ENCODE data around the gene NUDT8. TPM values are rescaled to one million over a fixed set of nuclear protein-coding genes. Genes with fewer than 3 reads are reported as not detected.

NUDT8 gene
- total and polyA plus RNA-seq, 9 of the 15 experiments (the other 6 are each of a cell fraction or from before 2014, with no cell fraction given): 0.23 to 27.8 (median 5.0) TPM

- Histone ChIP-seq H2AFZ (ENCODE audit: low read depth, low read length) (no peak overlapping the region), H3K9me3 (replicated peaks; ENCODE audit: control insufficient read depth, insufficient read depth, low read depth, low read length) (no peaks in the 10 kb centered on the region; the same call in none of the 2 replicates), H3K79me2 (ENCODE audit: control insufficient read depth, insufficient read depth, low read length) (no peaks in the 10 kb centered on the region), H3K36me3 (ENCODE audit: control insufficient read depth, insufficient read depth, low read length) (no peaks in the 10 kb centered on the region), H3K4me1 (replicated peaks in 1 of 2; ENCODE audit: control insufficient read depth in 2 of 2, insufficient read depth in 2 of 2, low read length in 2 of 2) (peaks cover 0 to 20% of the 10 kb centered on the region in 2 experiments; a peak in 2 of 5 replicates), H3K4me2 (ENCODE audit: insufficient read depth, low read length) (no peak overlapping the region), H3K27me3 (ENCODE audit: control insufficient read depth in 2 of 2, insufficient read depth in 2 of 2, low read length in 2 of 2) (peaks cover 2 to 23% of the 10 kb centered on the region in 2 experiments; a peak in 3 of 5 replicates), H3K4me3 (no peak overlapping the region), H3K9me1 (ENCODE audit: control insufficient read depth, insufficient read depth, low read length) (no peaks in the 10 kb centered on the region), H3K27ac (ENCODE audit: extremely low read depth, low read depth, low read length) (no peak overlapping the region), H3K9ac (ENCODE audit: insufficient read depth in 1 of 2, low read depth in 2 of 2, low read length in 2 of 2) (no peak overlapping the region), H4K20me1 (replicated peaks; ENCODE audit: control insufficient read depth, insufficient read depth, low read length) (peaks cover 3% of the 10 kb centered on the region; the same call in 1 of the 2 replicates)
- FAIRE-seq: peak; percentile 37
- CTCF ChIA-PET (ENCODE audit: low intra/inter-chr PET ratio): no interaction called here
- WGBS (ENCODE audit: insufficient coverage, low coverage, missing lambda C conversion rate): 2% methylated on average over 11 of the region's 13 CpGs
- intact Hi-C loops (cut with micrococcal nuclease) (no loop called here), in situ Hi-C loops (cut with MboI) (loop anchor here (5.0 kb wide), 1 partner anchor 80 kb away; no protein-coding TSS in a partner anchor)
- BruUV-seq (replicated peaks): no TSS peak
- POLR2A ChIA-PET: interaction anchor here (1.1 to 1.7 kb wide), 4 partner anchors 21 to 298 kb away, joined by 3 to 6 read pairs (median 4); partner anchors contain the start of gene NUDT8
- TF ChIP-seq NCOA4 (IDR thresholded peaks at IDR 0.05; ENCODE audit: partially characterized antibody): no peak
- TF ChIP-seq ZNF23 (CRISPR knock-in tag; IDR thresholded peaks at IDR 0.05): no peak
- TF ChIP-seq PRMT5 (CRISPR knock-in tag; IDR thresholded peaks at IDR 0.05): no peak
- TF ChIP-seq MEIS2 (IDR thresholded peaks at IDR 0.05; ENCODE audit: partially characterized antibody): peak; percentile 15
- no peak for DNase-seq (ENCODE audit: extremely low read depth in 1 of 4, low spot score in 3 of 4)
- no peak for ATAC-seq
Measured at GRCh38 chr11:67651976-67652781, 22.4 kb upstream of the NUDT8 start.

All from K562 (cell line).